HG03521 (cell line): ENCODE results near the gene APOBEC2.

ENCODE experiments used
- ATAC-seq: cut with Tn5 transposase; IDR thresholded peaks from one replicate; pipeline ENCODE4 v1.9.1; 2021; ENCODE audit warnings: mild to moderate bottlenecking, moderate library complexity; ENCODE audit not compliant: unreplicated experiment

The APOBEC2 gene

GRCh38 chr6:41083072-41083471, 30.1 kb downstream of the APOBEC2 start:
- ATAC-seq, result no peak

- no peak for ATAC-seq
These were observed 32.2 kb downstream of the APOBEC2 start for GRCh38 chr6:41085182-41085581.

GRCh38 chr6:41088451-41088850, 35.4 kb downstream of the APOBEC2 start:
- ATAC-seq, result no peak

- no peak for ATAC-seq
These were observed 38.1 kb downstream of the APOBEC2 start for GRCh38 chr6:41090841-41091761.

GRCh38 chr6:41092421-41093140, 39.6 kb downstream of the APOBEC2 start:
- no peak for ATAC-seq

GRCh38 chr6:41093729-41094128, 40.7 kb downstream of the APOBEC2 start:
- no peak for ATAC-seq

- ATAC-seq, result no peak
These were observed 44.6 kb downstream of the APOBEC2 start for GRCh38 chr6:41097467-41098090.

GRCh38 chr6:41098366-41098765, 45.4 kb downstream of the APOBEC2 start:
- ATAC-seq, result no peak

GRCh38 chr6:41100871-41101287, 47.9 kb downstream of the APOBEC2 start:
- ATAC-seq, result no peak

- no peak for ATAC-seq
These were observed 50.8 kb downstream of the APOBEC2 start for GRCh38 chr6:41103847-41104246.

- no peak for ATAC-seq
These were observed 58.0 kb downstream of the APOBEC2 start for GRCh38 chr6:41111017-41111416.
